T-helper 2 cell (primary cell): ENCODE data around the gene MS4A6E.

Experiments used
- DNase-seq, 5 experiments: peaks; one replicate each; pipeline versions ENCODE4 v3.0.0 to v3.0.0-alpha.2; 2012 to 2022

MS4A6E gene

GRCh38 chr11:60376601-60377000 is 49.5 kb downstream of the MS4A6E start:
- DNase-seq: no peak

GRCh38 chr11:60377401-60378136 is 50.5 kb downstream of the MS4A6E start:
- no peak for DNase-seq

- peak in 1 of 5 experiments; percentile 6 for DNase-seq
Observed at GRCh38 chr11:60378354-60378753, 51.3 kb downstream of the MS4A6E start, which contains the start of gene MS4A7. MS4A7 (plus strand) TSS chr11:60378532; CDS start chr11:60383142, 4,610 bp downstream.

- no peak for DNase-seq
Observed at GRCh38 chr11:60389279-60389910, 62.3 kb downstream of the MS4A6E start.

- no peak for DNase-seq
Observed at GRCh38 chr11:60390419-60390818, 63.4 kb downstream of the MS4A6E start.
